Lower leg skin (tissue), 4 donors: Measurements from ENCODE around the gene RTL1. TPM values are rescaled to one million over a fixed set of nuclear protein-coding genes. Genes with fewer than 3 reads are reported as not detected.

Source experiments
- DNase-seq, 2 donors: peaks; one replicate each; pipeline ENCODE4 v3.0.0-alpha.2; 2019; ENCODE audit warnings: low spot score in 2 of 2
- H3K4me3 ChIP-seq: fragments of 200-600 bp; sonication (generic); 2 replicates; pipeline ENCODE4 v1.5.1; 2017; ENCODE audit warnings: mild to moderate bottlenecking, low read depth; ENCODE audit not compliant: poor library complexity, severe bottlenecking
- POLR2A ChIP-seq, 2 donors: fragments of 450-650 bp; IDR thresholded peaks; one replicate each; pipeline ENCODE4 v1.6.1; 2016 to 2017; ENCODE audit warnings: antibody characterized with exemption in 2 of 2, mild to moderate bottlenecking in 1 of 2, moderate library complexity in 1 of 2
- WGBS, 2 donors: methylation state at CpG; one replicate each; pipeline ENCODE4 v1.1.5; 2018; 5-methylcytosine and 5-hydroxymethylcytosine counted together
- intact Hi-C: fragments of 100-400 bp; cut with DNase I; formaldehyde crosslinking; loops from one replicate; pipeline ENCODE4 v1.15.0; 2023; ENCODE audit warnings: low total_unique reads
- total RNA-seq, 4 donors: library from RNA; depleted of rRNA; stranded (reverse); fragments of >200 nt; gene quantifications; one replicate each; pipeline ENCODE4 v1.1.0, GENCODE V29; 2016
- TF ChIP-seq, protein P1 (sequence below), 3 donors: fragments of 450-650 bp; IDR thresholded peaks; one replicate each; pipeline ENCODE4 v1.5.1; 2016; ENCODE audit warnings: antibody characterized with exemption in 3 of 3, mild to moderate bottlenecking in 3 of 3, moderate library complexity in 2 of 3

RTL1 gene
- not detected for total RNA-seq

DNA sequence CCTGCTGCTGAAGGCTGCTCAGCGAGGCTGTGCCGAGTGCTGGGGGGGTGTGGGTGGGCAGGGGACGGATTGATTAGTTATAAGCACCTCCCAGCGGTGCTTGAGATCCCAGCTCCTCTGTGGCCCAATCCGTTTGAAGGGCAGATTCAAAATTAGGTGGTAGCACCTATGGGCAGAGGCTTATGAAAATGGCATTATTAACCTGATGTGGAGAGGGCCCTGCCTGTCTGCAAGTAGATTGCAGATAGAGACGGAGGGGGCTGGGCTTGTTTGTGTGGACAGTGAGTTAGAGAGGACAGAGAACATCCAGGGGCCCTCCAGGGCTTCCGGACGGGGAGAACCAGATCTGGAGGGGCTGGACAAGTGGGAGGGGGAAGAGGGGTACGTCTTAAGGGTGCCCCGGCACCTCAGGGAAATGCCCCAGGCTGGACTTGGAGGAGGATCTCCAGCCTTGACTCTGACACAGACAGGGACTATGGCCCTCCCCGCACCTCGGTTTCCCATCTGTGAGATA lies at the start of gene RTL1:
Gene RTL1, minus strand, starts transcription at position 51 of the 514 bp plus-strand sequence. CDS start 18,934 bp downstream, outside the sequence.
- no peak for TF ChIP-seq POLR2A (IDR thresholded peaks at IDR 0.05)
- TF ChIP-seq, protein P1, sequence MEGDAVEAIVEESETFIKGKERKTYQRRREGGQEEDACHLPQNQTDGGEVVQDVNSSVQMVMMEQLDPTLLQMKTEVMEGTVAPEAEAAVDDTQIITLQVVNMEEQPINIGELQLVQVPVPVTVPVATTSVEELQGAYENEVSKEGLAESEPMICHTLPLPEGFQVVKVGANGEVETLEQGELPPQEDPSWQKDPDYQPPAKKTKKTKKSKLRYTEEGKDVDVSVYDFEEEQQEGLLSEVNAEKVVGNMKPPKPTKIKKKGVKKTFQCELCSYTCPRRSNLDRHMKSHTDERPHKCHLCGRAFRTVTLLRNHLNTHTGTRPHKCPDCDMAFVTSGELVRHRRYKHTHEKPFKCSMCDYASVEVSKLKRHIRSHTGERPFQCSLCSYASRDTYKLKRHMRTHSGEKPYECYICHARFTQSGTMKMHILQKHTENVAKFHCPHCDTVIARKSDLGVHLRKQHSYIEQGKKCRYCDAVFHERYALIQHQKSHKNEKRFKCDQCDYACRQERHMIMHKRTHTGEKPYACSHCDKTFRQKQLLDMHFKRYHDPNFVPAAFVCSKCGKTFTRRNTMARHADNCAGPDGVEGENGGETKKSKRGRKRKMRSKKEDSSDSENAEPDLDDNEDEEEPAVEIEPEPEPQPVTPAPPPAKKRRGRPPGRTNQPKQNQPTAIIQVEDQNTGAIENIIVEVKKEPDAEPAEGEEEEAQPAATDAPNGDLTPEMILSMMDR (IDR thresholded peaks at IDR 0.05) = no peak
- no peak for DNase-seq
- WGBS, 2 donors = 65 to 70% methylated on average over 12 of the region's 12 CpGs
- intact Hi-C loops = no loop called here
- H3K4me3 ChIP-seq = no peak within 1 kb of the TSS

DNA sequence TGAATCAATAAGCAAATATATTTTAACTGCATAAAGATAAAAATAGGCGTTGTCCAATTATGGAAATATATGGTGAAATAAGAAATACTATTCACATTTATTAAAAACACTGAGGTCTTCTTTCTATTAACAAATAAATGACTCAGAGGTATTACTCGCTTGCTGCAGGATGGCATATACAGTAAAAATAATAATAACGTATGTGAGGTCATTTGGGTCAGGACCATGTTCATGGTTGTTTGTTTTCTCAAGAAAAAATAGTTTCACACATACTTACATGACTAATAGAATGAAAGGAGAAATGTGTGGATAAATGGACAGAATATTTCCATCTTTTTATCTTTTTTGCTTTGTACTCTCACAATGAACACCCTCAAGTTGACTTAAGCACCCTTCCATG lies 46.5 kb upstream of the RTL1 start:
- TF ChIP-seq, protein P1 (IDR thresholded peaks at IDR 0.05) = no peak
- TF ChIP-seq POLR2A (IDR thresholded peaks at IDR 0.05) = no peak
- intact Hi-C loops = no loop called here
- 84 to 92% methylated on average over 3 of the region's 3 CpGs for WGBS, 2 donors

DNA sequence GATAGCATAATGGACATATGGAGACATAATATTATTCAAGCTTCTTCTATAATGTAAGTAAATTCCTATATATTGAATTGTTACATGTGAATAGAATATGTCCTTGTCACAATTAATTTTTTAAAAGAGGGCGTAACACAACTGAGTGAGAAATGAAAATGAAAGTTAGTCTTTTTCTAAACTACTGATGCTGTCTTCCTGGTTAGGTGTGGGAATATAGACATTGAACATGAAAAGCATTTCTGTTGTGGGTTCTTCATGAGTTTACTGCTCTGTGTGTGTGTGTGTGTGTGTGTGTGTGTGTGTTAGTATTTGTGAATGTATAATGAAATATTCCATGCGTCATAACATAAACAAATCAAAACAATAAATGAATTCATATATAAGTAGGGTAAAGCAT lies 40.5 kb upstream of the RTL1 start:
- no peak for DNase-seq
- TF ChIP-seq, protein P1 (IDR thresholded peaks at IDR 0.05) = no peak
- no peak for TF ChIP-seq POLR2A (IDR thresholded peaks at IDR 0.05)
- intact Hi-C loops = no loop called here
- WGBS, 2 donors = 84 to 88% methylated on average over 2 of the region's 2 CpGs
- no peak overlapping the region for H3K4me3 ChIP-seq

More for the DNA sequence above, 46.5 kb upstream of the RTL1 start:
- DNase-seq = no peak
- H3K4me3 ChIP-seq = no peak overlapping the region

DNA sequence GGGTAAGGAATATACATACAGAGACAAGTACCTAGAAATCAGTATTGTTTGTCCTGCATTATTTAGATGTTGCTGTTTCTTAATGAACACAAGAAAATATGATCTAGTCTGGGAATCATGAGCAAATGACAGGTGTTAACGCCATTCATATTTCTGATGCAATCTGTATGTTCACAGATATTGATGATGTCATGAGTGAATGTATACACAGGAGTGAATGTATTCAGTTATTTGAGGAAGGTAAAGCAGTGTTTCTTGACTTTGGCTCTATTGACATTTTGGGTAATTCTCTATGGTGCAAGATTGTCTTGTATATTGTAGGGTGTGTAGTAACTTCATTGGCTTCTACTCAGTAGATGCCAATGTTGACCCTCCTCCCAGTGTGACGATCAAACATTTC lies 26.7 kb upstream of the RTL1 start:
- DNase-seq = no peak
- H3K4me3 ChIP-seq = no peak overlapping the region
- TF ChIP-seq, protein P1 (IDR thresholded peaks at IDR 0.05) = no peak
- no peak for TF ChIP-seq POLR2A (IDR thresholded peaks at IDR 0.05)
- 90 to 93% methylated on average over 2 of the region's 2 CpGs for WGBS, 2 donors
- intact Hi-C loops = no loop called here

DNA sequence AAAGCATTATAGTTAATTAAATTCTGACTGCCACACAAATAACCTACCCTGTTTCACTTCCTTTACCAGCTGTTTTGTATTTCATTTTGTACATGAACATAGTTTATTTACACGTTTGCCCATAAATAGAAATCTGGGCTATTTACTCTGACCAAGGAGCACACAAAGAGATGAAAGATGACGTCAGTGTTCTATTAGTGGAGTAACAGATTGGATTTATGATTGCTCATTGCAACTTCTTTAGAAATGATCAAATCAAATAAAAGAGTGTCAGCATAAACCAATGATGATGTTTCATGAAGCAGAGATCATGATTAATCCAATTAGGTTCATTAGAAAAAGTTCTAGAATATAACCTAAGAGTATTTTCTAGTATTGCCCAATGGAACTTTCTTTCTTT lies 12.0 kb upstream of the RTL1 start:
- DNase-seq = no peak
- WGBS, 2 donors = 51 to 63% methylated on average over 2 of the region's 2 CpGs
- no peak overlapping the region for H3K4me3 ChIP-seq
- TF ChIP-seq, protein P1 (IDR thresholded peaks at IDR 0.05) = no peak
- no peak for TF ChIP-seq POLR2A (IDR thresholded peaks at IDR 0.05)
- intact Hi-C loops = no loop called here

DNA sequence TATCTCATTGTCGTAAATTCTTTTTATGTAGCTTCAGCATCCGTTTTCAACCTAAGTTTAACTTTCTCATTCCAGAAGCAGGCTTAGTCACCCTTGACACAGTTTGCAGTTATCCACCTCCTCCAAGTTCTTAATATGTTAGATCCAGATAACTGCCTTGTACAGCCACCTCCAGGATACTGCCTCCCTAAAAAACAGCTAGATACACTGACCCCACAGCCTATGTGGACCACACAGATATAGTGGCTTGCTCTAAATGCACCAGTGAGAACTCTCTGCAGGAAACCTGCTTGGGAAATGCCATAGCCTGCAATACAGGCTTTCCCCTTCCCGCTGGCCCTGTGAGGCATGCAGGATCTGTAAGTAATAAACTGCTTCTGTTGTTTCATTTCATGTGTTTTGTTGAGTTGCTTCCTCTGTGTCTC lies 11.1 kb upstream of the RTL1 start:
- TF ChIP-seq, protein P1 (IDR thresholded peaks at IDR 0.05) = no peak
- TF ChIP-seq POLR2A (IDR thresholded peaks at IDR 0.05) = no peak
- no peak for DNase-seq
- WGBS, 2 donors = 69 to 74% methylated on average over 3 of the region's 3 CpGs

More for the DNA sequence above, 11.1 kb upstream of the RTL1 start:
- intact Hi-C loops = no loop called here
- no peak overlapping the region for H3K4me3 ChIP-seq
